ENCODE results near the gene AGTR1. TPM values are rescaled to one million over a fixed set of nuclear protein-coding genes. Genes with fewer than 3 reads are reported as not detected.

The AGTR1 gene
- polyA plus RNA-seq, 1 experiment, result 0.98 TPM

- CTCF ChIA-PET, result no interaction called here
- POLR2A ChIA-PET, result no interaction called here
- H3K27me3 ChIP-seq (ENCODE audit: control insufficient read depth, insufficient read depth, low read length), result no peaks in the 10 kb centered on the region
- no peaks in the 10 kb centered on the region for H3K36me3 ChIP-seq (ENCODE audit: control insufficient read depth, insufficient read depth, low read length)
- TF ChIP-seq CTCF (IDR thresholded peaks at IDR 0.05; ENCODE audit: insufficient read depth, low read depth, low read length), result no peak
- no peak overlapping the region for H3K4me3 ChIP-seq (ENCODE audit: low read depth, low read length)
- no peak for DNase-seq (ENCODE audit: low read depth)
Measured at GRCh38 chr3:148739720-148740119, 42.0 kb downstream of the AGTR1 start.

GRCh38 chr3:148740291-148740690 lies 42.6 kb downstream of the AGTR1 start:
- Histone ChIP-seq H3K36me3 (ENCODE audit: control insufficient read depth, insufficient read depth, low read length) (no peaks in the 10 kb centered on the region), H3K4me3 (ENCODE audit: low read depth, low read length) (no peak overlapping the region), H3K27me3 (ENCODE audit: control insufficient read depth, insufficient read depth, low read length) (no peaks in the 10 kb centered on the region)
- ChIA-PET POLR2A (no interaction called here), CTCF (no interaction called here)
- TF ChIP-seq CTCF (IDR thresholded peaks at IDR 0.05; ENCODE audit: insufficient read depth, low read depth, low read length), result no peak
- no peak for DNase-seq (ENCODE audit: low read depth)

- ChIA-PET POLR2A (no interaction called here), CTCF (no interaction called here)
- no peak for TF ChIP-seq CTCF (IDR thresholded peaks at IDR 0.05; ENCODE audit: insufficient read depth, low read depth, low read length)
- Histone ChIP-seq H3K4me3 (ENCODE audit: low read depth, low read length) (no peak overlapping the region), H3K36me3 (ENCODE audit: control insufficient read depth, insufficient read depth, low read length) (no peaks in the 10 kb centered on the region), H3K27me3 (ENCODE audit: control insufficient read depth, insufficient read depth, low read length) (no peaks in the 10 kb centered on the region)
- no peak for DNase-seq (ENCODE audit: low read depth)
Measured at GRCh38 chr3:148741219-148741618, 43.5 kb downstream of the AGTR1 start.

GRCh38 chr3:148742118-148742517 lies 44.4 kb downstream of the AGTR1 start:
- POLR2A ChIA-PET, result no interaction called here
- CTCF ChIA-PET, result no interaction called here
- Histone ChIP-seq H3K36me3 (ENCODE audit: control insufficient read depth, insufficient read depth, low read length) (no peaks in the 10 kb centered on the region), H3K4me3 (ENCODE audit: low read depth, low read length) (no peak overlapping the region), H3K27me3 (ENCODE audit: control insufficient read depth, insufficient read depth, low read length) (no peaks in the 10 kb centered on the region)
- no peak for TF ChIP-seq CTCF (IDR thresholded peaks at IDR 0.05; ENCODE audit: insufficient read depth, low read depth, low read length)
- no peak for DNase-seq (ENCODE audit: low read depth)

GRCh38 chr3:148746053-148746452 lies 48.4 kb downstream of the AGTR1 start:
- Histone ChIP-seq H3K36me3 (ENCODE audit: control insufficient read depth, insufficient read depth, low read length) (no peaks in the 10 kb centered on the region), H3K27me3 (ENCODE audit: control insufficient read depth, insufficient read depth, low read length) (no peaks in the 10 kb centered on the region), H3K4me3 (ENCODE audit: low read depth, low read length) (no peak overlapping the region)
- TF ChIP-seq CTCF (IDR thresholded peaks at IDR 0.05; ENCODE audit: insufficient read depth, low read depth, low read length), result no peak
- DNase-seq (ENCODE audit: low read depth), result no peak
- ChIA-PET CTCF (no interaction called here), POLR2A (no interaction called here)
